ENCODE data around the gene EFL1. TPM values are rescaled to one million over a fixed set of nuclear protein-coding genes. Genes with fewer than 3 reads are reported as not detected.
"Not testable (repeated sequence)": the region's sequence is repeated elsewhere in the genome, so short reads cannot be mapped to it uniquely, and the experiment has no call there.

The EFL1 gene
- total and polyA plus RNA-seq, 2 of the 4 experiments (the other 2 are of a cell fraction) = 10.1 to 24.6 TPM

DNA sequence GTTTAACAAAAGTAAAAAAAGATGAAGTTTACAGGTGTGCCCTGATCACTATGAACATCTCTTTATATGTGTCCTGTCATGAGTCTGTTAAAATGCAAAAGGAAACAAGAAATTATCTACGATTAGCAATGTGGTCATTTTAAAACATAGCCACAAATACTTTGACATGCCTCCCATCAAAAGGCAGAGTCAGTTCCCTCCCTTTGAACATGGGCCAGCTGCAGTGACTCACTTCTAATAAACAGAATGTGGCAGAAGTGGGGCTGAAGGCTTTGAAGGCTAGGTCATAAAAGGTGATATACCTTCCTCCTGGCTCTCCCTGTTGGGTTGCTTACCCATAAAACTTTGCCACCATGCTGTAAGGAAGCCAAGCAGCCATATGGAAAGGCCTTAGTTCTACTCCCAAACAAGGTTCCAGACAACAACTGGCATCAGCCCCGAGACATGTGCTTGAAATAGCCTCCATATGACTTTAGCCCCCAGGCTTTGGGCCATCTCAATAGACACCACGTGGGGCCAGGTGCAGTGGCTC lies 52.4 kb downstream of the EFL1 start:
- H2BK15ac ChIP-seq (ENCODE audit: low read depth, low read length); H4K5ac ChIP-seq (ENCODE audit: low read depth, low read length); H2BK120ac ChIP-seq (ENCODE audit: low read depth, low read length); H2BK5ac ChIP-seq (ENCODE audit: low read depth, low read length, poor library complexity, severe bottlenecking); H3K9me3 ChIP-seq (ENCODE audit: control insufficient read depth, insufficient read depth, low read length); H3K18ac ChIP-seq (ENCODE audit: low read depth, low read length); CTCF ChIA-PET; H4K8ac ChIP-seq (ENCODE audit: low read depth in 2 of 2, low read length in 2 of 2); H3K4me3 ChIP-seq (ENCODE audit: insufficient read depth, low read depth, low read length); H3K27me3 ChIP-seq (ENCODE audit: control insufficient read depth, insufficient read depth, low read length); H3K9ac ChIP-seq (ENCODE audit: low read depth, low read length); in situ Hi-C loops (cut with MboI; ENCODE audit: low sequenced_read_pairs); H3K4me2 ChIP-seq (ENCODE audit: low read depth, low read length); H3K27ac ChIP-seq (ENCODE audit: insufficient read depth, low read length); intact Hi-C loops (cut with micrococcal nuclease); H2AK9ac ChIP-seq (replicated peaks; ENCODE audit: low read depth, low read length, poor library complexity); H3K56ac ChIP-seq (ENCODE audit: extremely low read depth, insufficient read depth, low read length); BruUV-seq (replicated peaks); H3K14ac ChIP-seq (replicated peaks; ENCODE audit: low read depth, low read length); H3K4me1 ChIP-seq (ENCODE audit: control insufficient read depth, insufficient read depth, low read length); H3K9me1 ChIP-seq (ENCODE audit: insufficient read depth, low read length); H2AFZ ChIP-seq (replicated peaks; ENCODE audit: low read length, poor library complexity); POLR2A ChIA-PET (ENCODE audit: unreplicated experiment); H2BK20ac ChIP-seq (ENCODE audit: low read depth, low read length); dilution Hi-C loops (cut with HindIII; ENCODE audit: low sequenced_read_pairs, unreplicated experiment); H3K23ac ChIP-seq (ENCODE audit: low read depth, low read length); H3K36me3 ChIP-seq (ENCODE audit: control insufficient read depth, insufficient read depth, low read length); H3K79me1 ChIP-seq (ENCODE audit: low read depth in 1 of 2, low read length in 2 of 2); H4K20me1 ChIP-seq (ENCODE audit: insufficient read depth, low read length): not testable (repeated sequence)
- TF ChIP-seq FOS (IDR thresholded peaks at IDR 0.05; ENCODE audit: low read depth, low read length) = 0 out of 2 replicates have a peak, but pooled peaks have one; percentile 16
- peak; percentile 17 for DNase-seq
- Histone ChIP-seq H2AK5ac (ENCODE audit: low read depth, low read length) (peak overlapping the region; percentile 13; the same call in 1 of the 2 replicates), H3K4ac (ENCODE audit: low read depth, low read length) (peak overlapping the region; percentile 43; the same call in 1 of the 2 replicates), H4K91ac (ENCODE audit: insufficient read depth, low read depth, low read length) (0 out of 2 replicates have a peak overlapping the region, but pooled peaks have one; percentile 25)
- ATAC-seq (ENCODE audit: low read depth) = peak; percentile 62
- 60% methylated on average over 1 of the region's 3 CpGs; no CpG with 5 or more reads in 1 of the 2 experiments for WGBS, 2 experiments (ENCODE audit: extremely low coverage in 2 of 2, insufficient read length in 1 of 2)

- H4K20me1 ChIP-seq (ENCODE audit: insufficient read depth, low read length); in situ Hi-C loops (cut with MboI; ENCODE audit: low sequenced_read_pairs); CTCF ChIA-PET; H4K91ac ChIP-seq (ENCODE audit: insufficient read depth, low read depth, low read length); H3K4me1 ChIP-seq (ENCODE audit: control insufficient read depth, insufficient read depth, low read length); H4K5ac ChIP-seq (ENCODE audit: low read depth, low read length); H3K4ac ChIP-seq (ENCODE audit: low read depth, low read length); H2BK15ac ChIP-seq (ENCODE audit: low read depth, low read length); DNase-seq; H3K4me3 ChIP-seq (ENCODE audit: insufficient read depth, low read depth, low read length); H3K56ac ChIP-seq (ENCODE audit: extremely low read depth, insufficient read depth, low read length); H3K36me3 ChIP-seq (ENCODE audit: control insufficient read depth, insufficient read depth, low read length); H3K9me1 ChIP-seq (ENCODE audit: insufficient read depth, low read length); H3K23ac ChIP-seq (ENCODE audit: low read depth, low read length); H2BK5ac ChIP-seq (ENCODE audit: low read depth, low read length, poor library complexity, severe bottlenecking); H3K9ac ChIP-seq (ENCODE audit: low read depth, low read length); H2AFZ ChIP-seq (replicated peaks; ENCODE audit: low read length, poor library complexity); POLR2A ChIA-PET (ENCODE audit: unreplicated experiment); dilution Hi-C loops (cut with HindIII; ENCODE audit: low sequenced_read_pairs, unreplicated experiment); H3K14ac ChIP-seq (replicated peaks; ENCODE audit: low read depth, low read length); H3K79me1 ChIP-seq (ENCODE audit: low read depth in 1 of 2, low read length in 2 of 2); H2BK20ac ChIP-seq (ENCODE audit: low read depth, low read length); H2AK9ac ChIP-seq (replicated peaks; ENCODE audit: low read depth, low read length, poor library complexity); H3K27me3 ChIP-seq (ENCODE audit: control insufficient read depth, insufficient read depth, low read length); BruUV-seq (replicated peaks); H3K27ac ChIP-seq (ENCODE audit: insufficient read depth, low read length); H2BK120ac ChIP-seq (ENCODE audit: low read depth, low read length); H4K8ac ChIP-seq (ENCODE audit: low read depth in 2 of 2, low read length in 2 of 2); intact Hi-C loops (cut with micrococcal nuclease); H3K18ac ChIP-seq (ENCODE audit: low read depth, low read length); H2AK5ac ChIP-seq (ENCODE audit: low read depth, low read length); H3K9me3 ChIP-seq (ENCODE audit: control insufficient read depth, insufficient read depth, low read length); H3K4me2 ChIP-seq (ENCODE audit: low read depth, low read length): not testable (repeated sequence)
- ATAC-seq (ENCODE audit: low read depth) = peak; percentile 79
- WGBS, 2 experiments (ENCODE audit: extremely low coverage in 2 of 2, insufficient read length in 1 of 2) = no CpG with 5 or more reads among the region's 2 CpGs
Observed at GRCh38 chr15:82204575-82204974, 58.0 kb downstream of the EFL1 start.
